ENCODE results near the gene KIAA1328.

- TF ChIP-seq EZH2 (IDR thresholded peaks at IDR 0.05) = no peak
- TF ChIP-seq CTCF (IDR thresholded peaks at IDR 0.05) = no peak
- TF ChIP-seq EZH2phosphoT487 (IDR thresholded peaks at IDR 0.05) = no peak
Observed at GRCh38 chr18:37107748-37108522, 279.0 kb downstream of the KIAA1328 start.

Data from neural progenitor cell (in vitro differentiated cells).